Upper lobe of right lung (tissue), 1 donor: ENCODE measurements around the gene OR9Q1. TPM values are rescaled to one million over a fixed set of nuclear protein-coding genes. Genes with fewer than 3 reads are reported as not detected.
"Not testable (repeated sequence)": the region's sequence is repeated elsewhere in the genome, so short reads cannot be mapped to it uniquely, and the experiment has no call there.

Source experiments
- ATAC-seq: fragments of 200-7000 bp; cut with Tn5 transposase; one replicate; pipeline ENCODE4 v1.9.1; 2020; ENCODE audit warnings: mild to moderate bottlenecking, moderate library complexity
- DNase-seq: peaks from one replicate; pipeline ENCODE4 v3.0.0-alpha.2; 2020
- H3K27ac ChIP-seq: fragments of 200-600 bp; one replicate; pipeline ENCODE4 v1.8.0; 2022
- H3K27me3 ChIP-seq: fragments of 200-600 bp; one replicate; pipeline ENCODE4 v1.8.0; 2022; ENCODE audit warnings: mild to moderate bottlenecking
- H3K36me3 ChIP-seq: fragments of 200-600 bp; one replicate; pipeline ENCODE4 v1.8.0; 2022
- H3K4me1 ChIP-seq: fragments of 200-600 bp; one replicate; pipeline ENCODE4 v1.8.0; 2022
- H3K4me3 ChIP-seq: fragments of 200-600 bp; one replicate; pipeline ENCODE4 v1.8.0; 2022; ENCODE audit warnings: mild to moderate bottlenecking
- H3K9me3 ChIP-seq: fragments of 200-600 bp; one replicate; pipeline ENCODE4 v1.8.0; 2022
- intact Hi-C: fragments of 100-400 bp; cut with DNase I; formaldehyde crosslinking; loops from one replicate; pipeline ENCODE4 v1.11.0; 2022
- total RNA-seq: library from RNA; stranded (reverse); fragmentation: NEBNext Ultra II Directional; extraction: Animal tissue kit (Norgen Biotek cat#: 25700); gene quantifications from one replicate; pipeline ENCODE4 v1.2.1, GENCODE V29; 2021
- TF ChIP-seq, protein P1 (sequence below): fragments of 200-600 bp; IDR thresholded peaks from one replicate; pipeline ENCODE4 v1.8.0; 2022; ENCODE audit warnings: antibody characterized with exemption
- donor health status: DM: no; HTN: yes; CAD: no; lungs with severe emphysema.

Gene OR9Q1
- total RNA-seq, 1 donor from 2014 or later, result not detected

DNA sequence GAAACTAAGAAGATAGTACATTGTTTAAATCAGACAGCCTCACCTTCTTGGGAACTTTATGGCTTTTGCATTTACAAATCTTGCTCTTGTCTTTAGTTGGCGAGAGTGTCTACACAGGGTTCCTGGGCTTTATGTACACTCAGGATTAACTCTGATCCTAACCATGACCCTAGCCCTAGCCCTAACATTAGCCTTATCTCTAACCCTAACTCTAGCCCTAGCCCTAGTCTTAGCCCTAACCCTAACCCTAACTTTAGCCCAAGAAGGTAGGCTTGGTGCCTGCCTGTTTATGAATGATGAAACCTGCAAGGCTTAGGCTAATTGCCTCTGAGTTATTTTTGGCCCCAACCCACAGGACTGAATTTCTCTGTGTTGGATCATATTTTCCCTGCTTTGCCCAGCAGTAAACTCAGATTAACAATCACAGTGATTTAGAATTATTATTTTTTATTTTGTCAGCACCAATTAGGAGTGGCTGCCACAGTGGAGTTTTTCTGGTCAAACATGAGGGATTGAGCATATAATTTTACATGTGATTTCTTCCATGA lies 44.1 kb upstream of the OR9Q1 start:
- intact Hi-C loops, result no loop called here
- H3K27me3 ChIP-seq, result no peaks in the 10 kb centered on the region
- no peak overlapping the region for H3K27ac ChIP-seq
- H3K4me3 ChIP-seq, result no peak overlapping the region
- DNase-seq (no peak), ATAC-seq (no peak)
- no peaks in the 10 kb centered on the region for H3K4me1 ChIP-seq
- TF ChIP-seq, protein P1, sequence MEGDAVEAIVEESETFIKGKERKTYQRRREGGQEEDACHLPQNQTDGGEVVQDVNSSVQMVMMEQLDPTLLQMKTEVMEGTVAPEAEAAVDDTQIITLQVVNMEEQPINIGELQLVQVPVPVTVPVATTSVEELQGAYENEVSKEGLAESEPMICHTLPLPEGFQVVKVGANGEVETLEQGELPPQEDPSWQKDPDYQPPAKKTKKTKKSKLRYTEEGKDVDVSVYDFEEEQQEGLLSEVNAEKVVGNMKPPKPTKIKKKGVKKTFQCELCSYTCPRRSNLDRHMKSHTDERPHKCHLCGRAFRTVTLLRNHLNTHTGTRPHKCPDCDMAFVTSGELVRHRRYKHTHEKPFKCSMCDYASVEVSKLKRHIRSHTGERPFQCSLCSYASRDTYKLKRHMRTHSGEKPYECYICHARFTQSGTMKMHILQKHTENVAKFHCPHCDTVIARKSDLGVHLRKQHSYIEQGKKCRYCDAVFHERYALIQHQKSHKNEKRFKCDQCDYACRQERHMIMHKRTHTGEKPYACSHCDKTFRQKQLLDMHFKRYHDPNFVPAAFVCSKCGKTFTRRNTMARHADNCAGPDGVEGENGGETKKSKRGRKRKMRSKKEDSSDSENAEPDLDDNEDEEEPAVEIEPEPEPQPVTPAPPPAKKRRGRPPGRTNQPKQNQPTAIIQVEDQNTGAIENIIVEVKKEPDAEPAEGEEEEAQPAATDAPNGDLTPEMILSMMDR, result no peak
- no peaks in the 10 kb centered on the region for H3K36me3 ChIP-seq
- no peaks in the 10 kb centered on the region for H3K9me3 ChIP-seq

DNA sequence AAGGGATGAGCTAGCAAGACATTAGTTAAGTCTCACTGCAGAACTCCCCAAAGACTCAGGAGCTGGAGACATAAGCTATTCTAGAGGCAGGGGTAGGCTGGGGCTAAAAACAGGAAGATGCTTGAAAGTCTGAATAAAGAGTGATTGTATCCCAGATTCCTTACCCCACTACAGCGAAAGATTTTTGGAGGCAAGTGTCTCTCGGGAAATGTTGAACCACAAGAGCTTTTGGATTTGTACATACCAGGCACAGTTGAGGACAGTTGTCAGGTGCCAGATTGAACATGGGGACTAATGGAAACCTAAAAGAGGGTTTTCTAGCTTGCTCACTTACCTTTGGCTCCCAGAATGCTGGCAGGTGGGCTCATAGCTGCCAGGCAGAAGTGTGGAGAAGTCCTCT lies 43.5 kb upstream of the OR9Q1 start:
- DNase-seq, result no peak
- no peaks in the 10 kb centered on the region for H3K36me3 ChIP-seq
- no peaks in the 10 kb centered on the region for H3K4me1 ChIP-seq
- H3K27me3 ChIP-seq, result no peaks in the 10 kb centered on the region
- H3K4me3 ChIP-seq, result no peak overlapping the region
- TF ChIP-seq, protein P1, result no peak
- no peaks in the 10 kb centered on the region for H3K9me3 ChIP-seq
- ATAC-seq, result no peak
- no peak overlapping the region for H3K27ac ChIP-seq
- intact Hi-C loops, result no loop called here

DNA sequence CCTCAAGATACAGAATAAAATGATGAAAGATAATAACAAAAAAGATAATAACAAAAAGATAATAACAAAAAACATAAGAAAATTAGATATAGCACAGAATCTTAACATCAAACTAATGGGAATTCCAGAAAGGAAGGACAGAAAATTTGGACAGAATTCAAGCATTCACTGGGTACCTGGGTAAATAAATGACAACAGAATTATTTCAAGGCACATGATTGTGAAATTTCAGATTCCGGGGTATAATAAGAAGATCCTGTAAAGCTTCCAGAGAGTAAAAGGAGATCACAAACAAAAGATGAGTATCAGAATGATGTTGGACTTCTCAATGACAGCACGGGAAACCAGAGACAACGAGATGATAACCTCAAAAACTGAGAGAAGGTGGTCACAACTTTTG lies 42.1 kb upstream of the OR9Q1 start:
- H3K4me1 ChIP-seq, result no peaks in the 10 kb centered on the region
- no peak overlapping the region for H3K4me3 ChIP-seq
- DNase-seq (no peak), ATAC-seq (no peak)
- H3K27me3 ChIP-seq, result no peaks in the 10 kb centered on the region
- intact Hi-C loops, result no loop called here
- H3K27ac ChIP-seq, result no peak overlapping the region
- TF ChIP-seq, protein P1, result no peak
- no peaks in the 10 kb centered on the region for H3K36me3 ChIP-seq
- H3K9me3 ChIP-seq, result no peaks in the 10 kb centered on the region

- Histone ChIP-seq H3K9me3 (no peaks in the 10 kb centered on the region), H3K4me3 (no peak overlapping the region), H3K4me1 (no peaks in the 10 kb centered on the region), H3K36me3 (no peaks in the 10 kb centered on the region), H3K27ac (no peak overlapping the region), H3K27me3 (no peaks in the 10 kb centered on the region)
- ATAC-seq (no peak), DNase-seq (no peak)
- TF ChIP-seq, protein P1, result no peak
- intact Hi-C loops, result no loop called here
Measured at GRCh38 chr11:57982776-57983175, 40.9 kb upstream of the OR9Q1 start.

GRCh38 chr11:57983191-57983590 lies 40.5 kb upstream of the OR9Q1 start:
- ATAC-seq (no peak), DNase-seq (no peak)
- Histone ChIP-seq H3K27me3 (no peaks in the 10 kb centered on the region), H3K27ac (no peak overlapping the region), H3K36me3 (no peaks in the 10 kb centered on the region), H3K9me3 (no peaks in the 10 kb centered on the region), H3K4me1 (no peaks in the 10 kb centered on the region), H3K4me3 (no peak overlapping the region)
- TF ChIP-seq, protein P1, result no peak
- intact Hi-C loops, result no loop called here

DNA sequence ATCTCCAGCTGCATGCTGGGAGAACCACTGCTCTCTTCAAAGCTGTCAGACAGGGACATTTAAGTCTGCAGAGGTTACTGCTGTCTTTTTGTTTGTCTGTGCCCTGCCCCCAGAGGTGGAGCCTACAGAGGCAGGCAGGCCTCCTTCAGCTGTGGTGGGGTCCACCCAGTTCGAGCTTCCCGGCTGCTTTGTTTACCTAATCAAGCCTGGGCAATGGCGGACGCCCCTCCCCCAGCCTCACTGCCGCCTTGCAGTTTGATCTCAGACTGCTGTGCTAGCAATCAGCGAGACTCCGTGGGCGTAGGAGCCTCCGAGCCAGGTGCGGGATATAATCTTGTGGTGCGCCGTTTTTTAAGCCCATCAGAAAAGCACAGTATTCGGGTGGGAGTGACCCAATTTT lies 24.2 kb upstream of the OR9Q1 start:
- H3K27me3 ChIP-seq, ATAC-seq, H3K4me3 ChIP-seq, H3K27ac ChIP-seq, H3K9me3 ChIP-seq, H3K36me3 ChIP-seq, DNase-seq, H3K4me1 ChIP-seq, intact Hi-C loops: not testable (repeated sequence)

- H3K36me3 ChIP-seq, H3K4me3 ChIP-seq, DNase-seq, H3K27me3 ChIP-seq, intact Hi-C loops, ATAC-seq, H3K27ac ChIP-seq, H3K4me1 ChIP-seq, H3K9me3 ChIP-seq: not testable (repeated sequence)
Measured at GRCh38 chr11:58000021-58000420, 23.7 kb upstream of the OR9Q1 start.
